Activated T-cell treated with anti-CD3 and anti-CD28 coated beads, Interleukin-2, amount 50 U/mL, for 24 hours (primary cell): ENCODE measurements around the gene TATDN2.
"Not testable (repeated sequence)": the region's sequence is repeated elsewhere in the genome, so short reads cannot be mapped to it uniquely, and the experiment has no call there.

Experiments
- DNase-seq: peaks from one replicate; pipeline ENCODE4 v3.0.0-alpha.2; 2020
- H3K27ac Mint-ChIP-seq: 2 replicates; pipeline ENCODE4 v1.8.0; 2020; ENCODE audit warnings: mild to moderate bottlenecking, mixed read lengths
- H3K27me3 Mint-ChIP-seq: 2 replicates; pipeline ENCODE4 v1.8.0; 2020; ENCODE audit warnings: mixed read lengths
- H3K36me3 Mint-ChIP-seq: 2 replicates; pipeline ENCODE4 v1.8.0; 2020; ENCODE audit warnings: low read depth, mixed read lengths
- H3K4me1 Mint-ChIP-seq: 2 replicates; pipeline ENCODE4 v1.8.0; 2020; ENCODE audit warnings: low read depth, mixed read lengths
- H3K4me3 Mint-ChIP-seq: 2 replicates; pipeline ENCODE4 v1.8.0; 2020; ENCODE audit warnings: mild to moderate bottlenecking, moderate library complexity, mixed read lengths
- H3K9me3 Mint-ChIP-seq: 2 replicates; pipeline ENCODE4 v1.8.0; 2020; ENCODE audit warnings: mixed read lengths

The TATDN2 gene

DNA sequence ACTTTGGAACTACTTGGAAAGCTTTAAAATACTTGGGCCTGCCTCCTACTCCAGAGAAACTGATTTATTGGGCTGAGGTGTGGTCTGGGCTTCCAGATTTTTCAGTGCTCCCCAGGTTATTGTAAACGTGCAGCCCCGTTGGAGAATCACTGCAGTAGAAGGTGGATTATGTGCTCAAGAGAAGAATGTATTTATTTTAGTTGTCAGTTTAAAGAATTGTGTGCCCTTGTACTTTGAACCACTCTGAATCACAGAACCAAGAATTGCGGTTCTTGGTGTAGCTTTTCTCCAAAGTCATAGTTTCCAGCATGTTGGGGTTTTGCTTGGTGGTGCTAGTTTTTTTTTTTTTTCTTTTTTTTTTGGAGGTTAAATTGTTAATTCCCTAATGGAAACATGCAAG lies 1.6 kb downstream of the TATDN2 start:
- peaks cover 87% of the 10 kb centered on the region for H3K36me3 Mint-ChIP-seq
- peaks cover 15% of the 10 kb centered on the region for H3K9me3 Mint-ChIP-seq
- no peak for DNase-seq
- H3K4me3 Mint-ChIP-seq, result peak overlapping the region; percentile 96
- H3K27me3 Mint-ChIP-seq, result no peaks in the 10 kb centered on the region
- peak overlapping the region; percentile 99 for H3K27ac Mint-ChIP-seq
- H3K4me1 Mint-ChIP-seq, result peaks cover 70% of the 10 kb centered on the region

DNA sequence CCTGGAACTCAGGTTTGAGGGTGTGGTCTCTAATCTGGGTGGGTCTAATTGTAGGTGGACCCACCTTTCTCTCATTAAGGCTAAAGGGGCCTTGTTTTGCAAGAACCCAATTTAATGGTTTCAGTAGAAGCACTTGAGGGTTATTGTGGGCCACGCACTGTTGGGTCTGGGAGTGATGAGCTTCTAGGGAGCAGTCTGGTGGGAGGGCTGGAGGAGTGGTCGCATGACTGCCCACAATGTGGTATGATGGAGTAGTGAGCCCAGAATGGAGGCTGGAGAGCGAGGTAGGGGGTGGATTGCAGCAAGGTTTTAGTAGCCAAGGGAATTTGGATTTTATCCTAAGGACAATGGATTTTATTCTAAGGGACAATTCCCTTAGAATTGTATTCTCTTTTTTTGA lies 2.7 kb downstream of the TATDN2 start:
- Mint-ChIP-seq H3K36me3 (peaks cover 86% of the 10 kb centered on the region), H3K27ac (peak overlapping the region; percentile 99), H3K4me3 (peak overlapping the region; percentile 96), H3K4me1 (peaks cover 75% of the 10 kb centered on the region), H3K27me3 (no peaks in the 10 kb centered on the region), H3K9me3 (peaks cover 6% of the 10 kb centered on the region)
- DNase-seq, result peak; percentile 22

DNA sequence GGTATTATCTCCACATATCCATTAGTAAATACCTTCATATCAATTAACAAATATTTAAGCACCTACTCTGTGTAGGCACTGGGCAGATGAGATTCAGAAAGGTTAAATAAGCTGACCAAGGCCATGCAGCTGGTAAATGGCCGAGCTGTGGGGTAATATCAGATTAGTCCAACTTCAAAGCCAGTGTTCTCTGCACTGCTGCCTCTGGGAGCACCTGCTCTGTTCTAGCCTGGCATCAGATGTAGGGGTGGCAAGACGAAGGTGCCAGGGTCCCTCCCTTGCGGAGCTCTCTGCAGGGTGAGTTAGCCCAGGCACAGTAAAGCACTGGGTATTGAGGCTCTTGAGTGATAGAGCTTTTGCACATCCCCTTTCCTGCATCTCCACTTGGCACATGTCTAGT lies 5.5 kb downstream of the TATDN2 start:
- Mint-ChIP-seq H3K27ac (peak overlapping the region; percentile 81), H3K9me3 (no peaks in the 10 kb centered on the region), H3K4me1 (peaks cover 77% of the 10 kb centered on the region), H3K4me3 (no peak overlapping the region), H3K27me3 (no peaks in the 10 kb centered on the region), H3K36me3 (peaks cover 94% of the 10 kb centered on the region)
- DNase-seq, result peak; percentile 20

DNA sequence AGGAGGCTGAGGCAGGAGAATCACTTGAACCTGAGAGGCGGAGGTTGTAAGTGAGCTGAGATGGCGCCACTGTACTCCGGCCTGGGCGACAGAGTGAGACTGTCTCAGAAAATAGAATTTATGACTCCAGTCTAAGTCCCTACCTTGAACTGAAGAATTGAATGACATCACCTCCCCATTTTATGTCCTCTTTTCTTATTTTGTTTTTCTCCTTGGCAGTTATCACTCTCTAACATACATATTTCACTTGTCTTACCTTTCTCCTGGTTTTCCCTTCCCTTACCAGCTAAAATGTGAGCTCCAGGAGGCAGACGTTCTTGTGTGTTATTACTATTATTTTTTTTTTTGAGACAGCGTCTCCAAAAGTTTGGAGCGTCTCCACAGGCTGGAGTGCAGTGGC lies 7.6 kb downstream of the TATDN2 start:
- peaks cover 94% of the 10 kb centered on the region for H3K36me3 Mint-ChIP-seq

DNA sequence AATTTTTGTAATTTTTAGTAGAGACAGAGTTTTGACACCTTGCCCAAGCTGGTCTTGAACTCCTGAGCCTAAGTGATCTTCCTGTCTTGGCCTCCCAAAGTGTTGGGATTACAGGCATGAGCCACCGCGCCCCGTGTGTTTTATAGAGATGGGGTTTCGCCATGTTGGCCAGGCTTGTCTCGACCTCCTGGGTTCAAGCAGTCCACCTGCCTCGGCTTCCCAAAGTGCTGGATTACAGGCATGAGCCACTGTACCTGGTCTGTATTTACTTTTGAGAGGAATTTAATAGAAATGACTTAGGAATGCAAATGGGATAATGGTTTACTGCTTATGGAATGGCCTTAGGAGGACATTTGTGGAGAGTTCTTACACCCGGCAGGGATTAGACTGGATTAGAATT lies 10.8 kb downstream of the TATDN2 start:
- Mint-ChIP-seq H3K9me3 (no peaks in the 10 kb centered on the region), H3K4me3 (no peak overlapping the region), H3K36me3 (peaks cover 95% of the 10 kb centered on the region), H3K27ac (peak overlapping the region; percentile 80), H3K4me1 (peaks cover 81% of the 10 kb centered on the region), H3K27me3 (no peaks in the 10 kb centered on the region)
- DNase-seq, result no peak

More for the DNA sequence above, 7.6 kb downstream of the TATDN2 start:
- no peak for DNase-seq
- no peak overlapping the region for H3K4me3 Mint-ChIP-seq
- H3K27ac Mint-ChIP-seq, result peak overlapping the region; percentile 54
- H3K4me1 Mint-ChIP-seq, result peaks cover 83% of the 10 kb centered on the region
- no peaks in the 10 kb centered on the region for H3K9me3 Mint-ChIP-seq
- H3K27me3 Mint-ChIP-seq, result no peaks in the 10 kb centered on the region

DNA sequence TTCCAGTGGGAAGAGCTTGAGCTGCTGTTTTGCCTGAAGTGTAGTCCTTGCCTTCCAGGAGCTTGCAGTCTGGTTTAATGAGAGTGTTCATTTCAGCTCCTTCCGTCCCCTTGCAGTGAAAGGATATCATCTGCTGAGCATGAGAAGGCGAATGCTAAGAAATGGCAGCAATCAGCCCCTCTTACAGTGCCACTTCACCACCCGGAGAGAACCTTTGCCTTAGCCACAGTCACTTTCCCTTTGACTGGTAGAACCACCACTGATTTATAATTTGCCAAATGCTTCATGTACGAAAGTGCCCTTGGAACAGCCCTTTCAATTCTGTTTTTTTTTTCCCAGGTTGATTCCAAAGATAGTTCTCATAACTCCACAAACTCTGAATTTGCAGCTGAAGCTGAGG lies 11.5 kb downstream of the TATDN2 start:
- Mint-ChIP-seq H3K4me3 (no peak overlapping the region), H3K4me1 (peaks cover 80% of the 10 kb centered on the region), H3K9me3 (no peaks in the 10 kb centered on the region), H3K36me3 (peaks cover 95% of the 10 kb centered on the region), H3K27me3 (no peaks in the 10 kb centered on the region), H3K27ac (peak overlapping the region; percentile 80)
- DNase-seq, result peak; percentile 23

DNA sequence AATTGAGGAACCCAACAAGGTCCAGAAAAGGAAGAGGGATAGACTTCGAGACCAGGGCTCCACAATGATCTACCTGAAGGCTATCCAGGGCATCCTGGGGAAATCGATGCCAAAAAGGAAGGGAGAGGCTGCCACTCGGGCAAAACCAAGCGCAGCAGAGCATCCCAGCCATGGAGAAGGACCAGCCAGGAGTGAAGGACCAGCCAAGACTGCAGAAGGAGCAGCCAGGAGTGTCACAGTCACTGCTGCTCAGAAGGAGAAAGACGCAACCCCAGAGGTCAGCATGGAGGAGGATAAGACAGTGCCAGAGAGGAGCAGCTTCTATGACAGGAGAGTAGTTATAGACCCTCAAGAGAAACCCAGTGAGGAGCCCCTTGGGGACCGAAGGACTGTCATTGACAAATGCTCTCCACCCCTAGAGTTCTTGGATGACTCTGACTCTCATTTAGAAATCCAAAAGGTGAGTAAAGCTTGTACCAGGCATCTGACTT lies 12.0 kb downstream of the TATDN2 start:
- Mint-ChIP-seq H3K27ac (peak overlapping the region; percentile 80), H3K27me3 (no peaks in the 10 kb centered on the region), H3K4me3 (no peak overlapping the region), H3K4me1 (peaks cover 79% of the 10 kb centered on the region), H3K36me3 (peaks cover 93% of the 10 kb centered on the region), H3K9me3 (no peaks in the 10 kb centered on the region)
- no peak for DNase-seq

DNA sequence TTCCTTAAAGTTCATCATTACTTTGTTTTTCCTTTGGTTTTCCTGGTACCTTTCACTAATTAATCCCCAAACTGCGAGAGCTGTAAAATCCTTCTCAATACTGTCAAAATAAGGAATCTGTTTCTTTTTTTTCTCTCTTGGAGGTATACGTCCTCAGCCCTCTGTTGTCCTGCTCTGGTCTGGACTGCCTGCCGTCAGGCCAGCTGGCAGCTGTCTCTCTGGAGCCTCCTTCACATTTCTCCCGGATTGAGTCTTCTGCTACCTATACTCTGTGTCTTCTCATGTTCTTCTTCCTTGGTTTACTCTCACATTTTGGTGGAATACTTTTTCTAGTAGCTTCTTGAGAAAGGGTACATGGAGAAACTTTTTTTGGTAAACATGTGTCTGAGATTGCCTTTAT lies 13.8 kb downstream of the TATDN2 start:
- no peaks in the 10 kb centered on the region for H3K27me3 Mint-ChIP-seq
- no peak for DNase-seq
- H3K4me1 Mint-ChIP-seq, result peaks cover 80% of the 10 kb centered on the region
- peaks cover 93% of the 10 kb centered on the region for H3K36me3 Mint-ChIP-seq
- H3K4me3 Mint-ChIP-seq, result no peak overlapping the region
- peak overlapping the region; percentile 79 for H3K27ac Mint-ChIP-seq
- no peaks in the 10 kb centered on the region for H3K9me3 Mint-ChIP-seq

DNA sequence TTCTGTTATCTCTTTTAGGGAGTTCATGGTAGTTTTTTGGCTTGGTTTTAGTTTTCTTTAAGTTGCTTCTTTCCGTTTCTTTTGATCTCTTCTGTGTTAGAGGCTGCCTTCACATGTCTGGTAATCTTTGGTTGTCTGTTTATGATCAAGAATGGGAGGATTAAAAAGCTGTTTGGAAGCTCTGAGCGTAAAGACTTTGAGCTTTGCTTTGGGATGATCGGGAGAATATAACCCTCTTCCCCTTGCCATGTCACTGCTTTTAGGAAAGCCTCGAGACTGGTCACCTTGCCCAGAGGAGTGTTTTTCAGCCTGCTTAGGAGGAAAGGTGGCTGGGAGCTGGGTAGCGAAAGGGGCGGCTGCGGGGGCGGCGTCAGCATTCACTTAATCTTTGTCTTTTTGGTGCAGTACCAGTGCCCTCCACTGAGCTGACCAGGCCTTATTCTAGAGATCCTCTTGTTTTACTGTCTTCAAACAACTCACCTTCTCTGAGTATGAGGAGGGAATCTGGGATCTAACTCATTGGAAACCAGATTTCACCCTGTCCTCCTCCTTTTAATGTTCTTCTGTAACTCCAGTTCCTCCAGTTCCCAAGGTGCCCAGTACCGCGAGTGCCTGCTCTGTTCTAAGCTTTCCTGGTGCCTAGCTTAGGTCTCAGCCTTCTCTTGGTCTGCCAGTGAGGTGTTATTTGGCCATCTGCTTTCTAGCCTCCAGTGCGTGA lies 15.5 kb downstream of the TATDN2 start:
- DNase-seq, result peak; percentile 74
- peaks cover 86% of the 10 kb centered on the region for H3K4me1 Mint-ChIP-seq
- H3K27ac Mint-ChIP-seq, result peak overlapping the region; percentile 90
- peaks cover 96% of the 10 kb centered on the region for H3K36me3 Mint-ChIP-seq
- no peaks in the 10 kb centered on the region for H3K27me3 Mint-ChIP-seq
- peak overlapping the region; percentile 73 for H3K4me3 Mint-ChIP-seq
- H3K9me3 Mint-ChIP-seq, result no peaks in the 10 kb centered on the region

DNA sequence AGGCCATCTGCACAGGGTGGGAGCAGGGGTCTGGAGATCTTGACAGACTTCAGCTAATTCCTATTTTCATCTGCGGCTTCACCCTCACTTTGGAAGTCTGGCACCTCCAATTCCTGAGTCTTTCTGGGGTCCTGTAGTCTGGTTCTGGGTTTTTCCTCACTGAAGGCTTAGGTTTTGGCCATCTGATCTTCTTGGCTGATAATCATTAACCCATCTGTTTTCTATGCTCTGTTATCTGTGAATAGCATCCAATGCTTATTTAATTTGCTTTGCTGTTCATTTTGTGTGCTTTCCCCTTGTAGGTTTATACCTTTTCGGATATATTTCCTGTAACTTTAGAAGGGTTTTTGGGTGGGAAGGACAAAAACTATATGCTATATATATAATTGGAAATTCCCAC lies 17.6 kb downstream of the TATDN2 start:
- Mint-ChIP-seq H3K27ac (peak overlapping the region; percentile 60), H3K4me1 (peaks cover 80% of the 10 kb centered on the region), H3K27me3 (no peaks in the 10 kb centered on the region), H3K9me3 (no peaks in the 10 kb centered on the region), H3K4me3 (peak overlapping the region; percentile 2), H3K36me3 (peaks cover 96% of the 10 kb centered on the region)
- no peak for DNase-seq

DNA sequence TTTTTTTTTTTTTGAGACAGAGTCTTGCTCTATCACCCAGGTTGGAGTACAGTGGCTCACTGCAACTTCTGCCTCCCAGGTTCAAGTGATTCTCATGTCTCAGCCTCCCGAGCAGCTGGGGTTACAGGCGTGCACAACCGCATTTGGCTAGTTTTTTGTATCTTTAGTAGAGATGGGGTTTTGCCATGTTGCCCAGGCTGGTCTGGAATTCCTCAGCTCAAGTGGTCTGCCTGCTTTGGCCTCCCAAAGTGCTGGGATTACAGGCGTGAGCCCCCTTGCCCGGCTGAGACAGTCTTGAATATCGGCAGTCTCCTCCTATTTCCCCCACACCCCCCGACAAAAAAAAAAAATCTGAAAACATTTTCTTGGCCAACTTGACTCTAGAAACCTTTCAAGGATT lies 18.7 kb downstream of the TATDN2 start:
- H3K4me1 Mint-ChIP-seq, result peaks cover 79% of the 10 kb centered on the region
- peak overlapping the region; percentile 16 for H3K27ac Mint-ChIP-seq
- not testable (repeated sequence) for DNase-seq

DNA sequence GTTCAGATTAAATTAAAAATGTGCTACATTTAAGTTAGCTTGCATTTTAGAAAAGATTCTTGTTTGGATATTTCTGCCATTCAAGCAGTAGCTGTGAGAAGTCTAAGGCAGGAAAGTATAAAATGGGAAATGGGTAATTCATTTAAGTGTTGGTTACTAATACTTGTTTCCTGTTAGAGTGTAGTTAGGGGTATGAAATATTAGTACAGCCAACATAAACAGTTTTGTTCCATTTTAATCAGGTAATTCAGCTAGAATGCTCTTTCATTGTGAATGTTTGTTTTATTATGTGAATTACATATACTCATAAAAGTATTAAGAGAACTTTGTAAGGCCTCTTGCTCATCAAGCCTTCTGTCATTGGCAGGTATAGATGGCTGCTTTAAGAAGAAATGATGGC lies 19.9 kb downstream of the TATDN2 start:
- Mint-ChIP-seq H3K36me3 (peaks cover 96% of the 10 kb centered on the region), H3K4me3 (no peak overlapping the region), H3K27ac (no peak overlapping the region), H3K9me3 (no peaks in the 10 kb centered on the region), H3K27me3 (no peaks in the 10 kb centered on the region), H3K4me1 (peaks cover 76% of the 10 kb centered on the region)
- no peak for DNase-seq

More for the DNA sequence above, 18.7 kb downstream of the TATDN2 start:
- H3K36me3 Mint-ChIP-seq, result peaks cover 97% of the 10 kb centered on the region
- peak overlapping the region; percentile 1 for H3K4me3 Mint-ChIP-seq
- not testable (repeated sequence) for H3K27me3 Mint-ChIP-seq, H3K9me3 Mint-ChIP-seq

DNA sequence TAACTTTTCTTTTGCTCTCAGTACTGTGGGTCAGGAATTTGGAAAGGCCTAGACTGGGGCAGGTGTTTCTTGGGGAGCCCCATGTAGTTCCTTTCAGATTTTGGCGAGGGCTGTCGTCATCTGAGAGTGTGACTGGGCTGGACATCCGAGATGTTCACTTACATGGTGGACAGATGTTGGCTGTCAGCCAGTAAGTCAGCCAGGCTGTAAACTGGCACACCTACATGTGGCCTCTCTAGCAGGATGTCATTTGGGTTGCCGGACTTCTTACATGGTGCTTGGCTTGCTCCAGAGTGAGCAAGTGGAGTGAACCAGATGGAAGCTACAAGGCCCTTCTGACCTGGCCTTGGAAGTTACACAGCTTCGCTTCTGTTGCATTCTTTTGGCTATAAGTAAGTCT lies 20.7 kb downstream of the TATDN2 start:
- no peaks in the 10 kb centered on the region for H3K27me3 Mint-ChIP-seq
- DNase-seq, result peak; percentile 14
- H3K27ac Mint-ChIP-seq, result peak overlapping the region; percentile 56
- no peaks in the 10 kb centered on the region for H3K9me3 Mint-ChIP-seq
- H3K4me1 Mint-ChIP-seq, result peaks cover 74% of the 10 kb centered on the region
- no peak overlapping the region for H3K4me3 Mint-ChIP-seq
- peaks cover 94% of the 10 kb centered on the region for H3K36me3 Mint-ChIP-seq

DNA sequence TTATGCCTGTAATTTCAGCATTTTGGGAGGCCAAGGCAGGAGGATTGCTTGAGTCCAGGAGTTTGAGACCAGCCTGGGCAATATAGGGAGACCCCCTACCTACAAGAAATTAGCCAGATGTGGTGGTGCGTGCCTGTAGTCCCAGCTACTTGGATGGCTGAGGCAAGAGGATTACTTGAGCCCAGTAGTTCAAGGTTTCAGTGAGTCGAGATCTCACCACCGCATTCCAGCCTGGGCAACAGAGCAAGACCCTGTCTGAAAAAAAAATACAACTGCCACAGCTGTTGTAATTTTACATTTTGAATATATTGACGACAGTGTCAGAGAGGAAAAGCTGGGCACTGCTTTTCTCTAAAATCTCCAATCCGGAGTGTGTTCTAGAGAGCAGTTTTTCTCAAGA lies 21.2 kb downstream of the TATDN2 start:
- DNase-seq, result peak; percentile 3
- Mint-ChIP-seq H3K27me3 (no peaks in the 10 kb centered on the region), H3K4me1 (peaks cover 74% of the 10 kb centered on the region), H3K27ac (peak overlapping the region; percentile 56), H3K36me3 (peaks cover 94% of the 10 kb centered on the region), H3K4me3 (no peak overlapping the region), H3K9me3 (no peaks in the 10 kb centered on the region)

DNA sequence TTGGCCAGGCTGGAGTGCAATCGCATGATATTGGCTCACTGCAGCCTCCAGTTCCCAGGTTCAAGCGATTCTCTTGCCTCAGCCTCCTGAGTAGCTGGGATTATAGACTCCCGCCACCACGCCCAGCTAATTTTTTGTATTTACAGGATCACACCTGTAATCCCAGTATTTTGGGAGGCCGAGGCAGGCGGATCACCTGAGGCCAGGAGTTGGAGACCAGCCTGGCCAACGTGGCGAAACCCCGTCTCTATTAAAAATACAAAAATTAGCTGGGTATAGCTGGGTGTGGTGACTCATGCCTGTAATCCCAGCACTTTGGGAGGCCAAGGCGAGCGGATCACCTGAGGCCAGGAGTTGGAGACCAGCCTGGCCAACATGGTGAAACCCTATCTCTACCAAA lies 24.2 kb downstream of the TATDN2 start:
- not testable (repeated sequence) for H3K27ac Mint-ChIP-seq, H3K4me3 Mint-ChIP-seq, H3K27me3 Mint-ChIP-seq, H3K9me3 Mint-ChIP-seq
- Mint-ChIP-seq H3K36me3 (peaks cover 94% of the 10 kb centered on the region), H3K4me1 (peaks cover 62% of the 10 kb centered on the region)
- peak; percentile 14 for DNase-seq
